ENCODE data around the gene OR2M3.
A peak's percentile ranks its signal among the peaks of the same experiment; 100 is the strongest.
"Not testable (repeated sequence)": the region's sequence is repeated elsewhere in the genome, so short reads cannot be mapped to it uniquely, and the experiment has no call there.

The OR2M3 gene, protein sequence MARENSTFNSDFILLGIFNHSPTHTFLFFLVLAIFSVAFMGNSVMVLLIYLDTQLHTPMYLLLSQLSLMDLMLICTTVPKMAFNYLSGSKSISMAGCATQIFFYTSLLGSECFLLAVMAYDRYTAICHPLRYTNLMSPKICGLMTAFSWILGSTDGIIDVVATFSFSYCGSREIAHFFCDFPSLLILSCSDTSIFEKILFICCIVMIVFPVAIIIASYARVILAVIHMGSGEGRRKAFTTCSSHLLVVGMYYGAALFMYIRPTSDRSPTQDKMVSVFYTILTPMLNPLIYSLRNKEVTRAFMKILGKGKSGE

GRCh38 chr1:248196965-248197364, at the start of gene OR2M3:
OR2M3 (plus strand) TSS chr1:248197265; CDS start chr1:248203068, 5,803 bp downstream.
- no peak for DNase-seq

DNA sequence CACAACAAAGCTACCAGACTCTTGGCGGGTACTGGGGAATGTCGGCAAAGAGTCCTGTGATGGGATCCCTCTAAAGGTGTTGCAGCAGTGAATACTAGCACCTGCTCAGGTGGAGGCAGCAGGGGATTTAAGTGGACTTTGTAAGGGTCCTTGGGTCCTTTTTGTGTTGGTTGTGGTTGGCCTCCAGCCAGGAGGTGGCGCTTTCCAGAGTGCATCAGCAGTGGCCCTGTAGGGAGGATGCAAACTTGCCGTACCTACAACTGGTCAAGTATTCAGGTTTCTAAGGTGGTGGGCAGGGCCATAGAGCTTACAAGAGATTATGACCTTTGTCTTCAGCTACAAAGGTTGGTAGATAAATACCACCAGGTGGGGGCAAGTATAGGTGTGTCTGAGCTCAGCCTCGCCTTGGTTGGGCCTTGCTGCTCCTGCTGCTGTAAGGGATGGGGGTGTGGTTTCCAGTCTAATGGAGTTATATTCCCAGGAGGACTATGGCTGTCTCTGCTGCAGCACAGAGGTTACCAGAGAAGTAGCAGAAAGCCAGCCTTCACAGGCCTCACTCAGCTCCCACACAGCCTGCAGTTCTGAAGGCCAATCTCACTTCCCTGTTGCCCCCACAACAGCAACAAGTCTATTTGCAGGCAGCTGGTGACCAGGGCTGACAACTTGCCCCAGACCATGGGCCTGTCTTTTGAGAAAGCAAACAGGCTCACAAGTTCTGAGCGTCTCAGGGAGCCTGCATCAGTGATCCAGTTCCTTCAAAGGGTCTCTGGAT, 44.8 kb upstream of the OR2M3 start:
- no peak for DNase-seq

DNA sequence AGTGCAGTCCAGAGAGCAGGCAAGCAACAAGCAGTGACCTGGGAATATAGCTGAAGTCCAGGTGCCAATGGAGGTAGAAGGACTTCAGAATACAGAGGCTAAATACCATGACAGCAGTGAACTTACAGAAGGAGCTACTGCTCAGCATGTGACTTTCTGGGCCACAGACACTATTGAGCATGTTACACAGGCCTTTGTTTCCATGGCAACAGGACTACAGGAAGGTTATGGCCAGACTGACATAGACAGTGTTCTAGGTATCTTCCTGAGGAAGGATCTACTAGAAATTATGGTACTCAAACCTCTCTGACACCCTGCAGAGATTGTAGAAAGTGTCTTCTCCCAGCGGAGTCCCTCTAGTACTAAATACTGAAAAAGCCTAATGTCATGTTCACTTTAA, 41.1 kb upstream of the OR2M3 start:
- DNase-seq: no peak

DNA sequence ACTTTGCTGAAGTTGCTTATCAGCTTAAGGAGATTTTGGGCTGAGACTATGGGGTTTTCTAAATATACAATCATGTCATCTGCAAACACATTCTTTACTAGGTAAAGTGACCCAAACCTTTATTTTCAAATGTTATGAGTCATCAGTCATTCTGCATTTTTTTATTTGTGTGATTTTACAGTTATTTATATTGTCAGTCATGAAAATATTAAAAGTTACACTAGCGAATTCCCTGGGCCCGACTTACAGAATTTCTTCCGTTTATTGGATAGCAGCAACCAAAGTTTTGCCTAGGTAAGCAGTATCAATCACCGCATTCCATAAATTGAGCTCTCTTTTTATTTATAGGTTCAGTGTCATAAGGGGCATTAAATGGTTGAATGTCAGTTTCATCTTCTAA, 38.3 kb upstream of the OR2M3 start:
- DNase-seq: no peak

DNA sequence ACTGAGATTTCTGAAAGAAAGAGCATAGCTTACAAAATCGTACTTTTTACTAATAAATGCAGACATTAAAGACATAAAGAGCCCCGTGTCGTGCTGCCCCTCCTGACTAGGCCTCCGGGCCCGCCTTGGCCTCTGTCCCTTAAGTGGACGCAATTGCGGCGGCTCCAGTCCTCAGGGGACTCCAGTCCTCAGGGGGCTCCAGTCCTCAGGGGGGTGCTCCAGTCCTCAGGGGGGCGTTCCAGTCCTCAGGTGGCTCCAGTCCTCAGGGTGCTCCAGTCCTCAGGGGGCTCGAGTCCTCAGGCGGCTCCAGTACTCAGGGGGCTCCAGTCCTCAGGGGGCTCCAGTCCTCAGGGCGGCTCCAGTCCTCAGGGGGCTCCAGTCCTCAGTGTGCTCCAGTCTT, 33.0 kb upstream of the OR2M3 start:
- DNase-seq: no peak

DNA sequence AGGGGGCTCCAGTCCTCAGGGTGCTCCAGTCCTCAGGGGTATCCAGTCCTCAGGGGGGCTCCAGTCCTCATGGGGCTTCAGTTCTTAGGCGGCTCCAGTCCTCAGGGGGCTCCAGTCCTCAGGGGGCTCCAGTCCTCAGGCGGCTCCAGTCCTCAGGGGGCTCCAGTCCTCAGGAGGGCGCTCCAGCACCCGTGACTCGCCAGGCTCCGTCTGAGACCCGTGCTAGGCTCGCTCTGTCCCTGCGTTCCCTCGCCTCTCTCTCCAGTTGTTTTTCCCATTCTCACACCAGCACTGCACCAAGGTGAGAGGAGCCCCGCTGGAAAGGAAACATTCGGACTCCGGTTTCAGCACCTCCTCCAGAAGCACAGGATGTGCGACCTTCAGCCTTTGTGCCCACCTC, 31.9 kb upstream of the OR2M3 start:
- DNase-seq: no peak

GRCh38 chr1:248174521-248174920, 22.5 kb upstream of the OR2M3 start, which contains the start of gene OR2M2:
OR2M2 (plus strand) TSS chr1:248174821; CDS start chr1:248179986, 5,165 bp downstream.
- DNase-seq: no peak

GRCh38 chr1:248183996-248184395, 13.1 kb upstream of the OR2M3 start:
- DNase-seq: no peak

GRCh38 chr1:248187363-248187762, 9.7 kb upstream of the OR2M3 start:
- no peak for DNase-seq

- DNase-seq: no peak
These were observed 8.0 kb upstream of the OR2M3 start for GRCh38 chr1:248189026-248189425.

DNA sequence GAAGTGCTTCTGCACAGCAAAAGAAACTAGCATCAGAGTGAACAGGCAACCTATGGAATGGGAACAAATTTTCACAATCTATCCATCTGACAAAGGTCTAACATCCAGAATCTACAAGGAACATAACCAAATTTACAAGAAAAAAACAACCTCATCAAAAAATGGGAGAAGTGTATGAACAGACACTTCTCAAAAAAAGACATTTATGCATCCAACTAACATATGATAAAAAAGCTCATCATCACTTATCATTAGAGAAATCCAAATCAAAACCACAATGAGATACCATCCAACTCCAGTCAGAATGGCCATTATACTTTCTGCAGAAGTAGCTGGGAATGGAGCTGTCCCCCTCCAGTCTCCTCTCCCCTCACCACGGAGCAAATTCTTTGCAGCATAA, 2.9 kb upstream of the OR2M3 start:
- DNase-seq: no peak

GRCh38 chr1:248215880-248216279, 18.8 kb downstream of the OR2M3 start:
- no peak for DNase-seq

DNA sequence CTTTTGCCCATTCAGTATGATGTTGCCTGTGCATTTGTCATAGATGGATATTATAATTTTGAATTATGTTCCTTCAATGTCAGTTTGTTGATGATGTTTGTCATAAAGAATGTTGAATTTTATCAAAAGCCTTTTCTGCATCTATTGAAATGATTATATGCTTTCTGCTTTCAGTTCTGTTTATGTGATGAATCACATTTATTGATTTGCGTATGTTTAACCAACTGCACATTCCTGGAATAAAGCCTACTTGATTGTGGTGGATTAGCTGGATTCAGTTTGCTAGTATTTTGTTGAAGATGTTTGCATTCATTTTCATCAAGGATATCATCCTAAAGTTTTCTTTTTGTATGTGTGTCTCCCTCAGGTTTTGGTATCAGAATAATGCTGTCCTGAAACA, 28.5 kb downstream of the OR2M3 start:
- DNase-seq: no peak

DNA sequence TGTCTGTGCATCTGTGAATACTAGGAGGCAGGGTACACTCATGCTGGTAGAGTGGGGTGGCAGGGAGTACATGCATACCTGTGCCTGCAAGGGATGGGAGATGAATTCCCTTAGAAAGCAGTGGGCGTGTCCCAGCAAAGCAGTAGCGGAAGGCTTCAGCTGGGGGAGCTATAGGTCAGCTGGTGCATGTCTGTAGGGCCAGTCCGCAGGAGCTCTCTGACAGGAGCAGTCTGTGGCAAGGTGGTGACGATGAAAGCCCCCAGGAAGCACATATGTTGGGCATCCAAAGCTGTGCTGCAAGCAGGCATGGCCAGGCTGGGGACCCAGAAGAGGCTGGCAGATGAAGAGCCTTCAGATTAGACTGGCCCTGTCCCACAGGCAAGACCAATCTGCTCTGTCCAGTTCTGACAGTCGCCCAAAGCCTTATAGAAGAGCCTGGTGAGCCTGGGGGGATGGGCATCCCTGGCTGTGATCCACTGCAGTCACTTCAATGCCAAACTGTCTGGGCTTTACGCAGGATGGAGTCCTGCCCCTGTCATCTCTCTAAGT, 32.4 kb downstream of the OR2M3 start:
- no peak for DNase-seq

DNA sequence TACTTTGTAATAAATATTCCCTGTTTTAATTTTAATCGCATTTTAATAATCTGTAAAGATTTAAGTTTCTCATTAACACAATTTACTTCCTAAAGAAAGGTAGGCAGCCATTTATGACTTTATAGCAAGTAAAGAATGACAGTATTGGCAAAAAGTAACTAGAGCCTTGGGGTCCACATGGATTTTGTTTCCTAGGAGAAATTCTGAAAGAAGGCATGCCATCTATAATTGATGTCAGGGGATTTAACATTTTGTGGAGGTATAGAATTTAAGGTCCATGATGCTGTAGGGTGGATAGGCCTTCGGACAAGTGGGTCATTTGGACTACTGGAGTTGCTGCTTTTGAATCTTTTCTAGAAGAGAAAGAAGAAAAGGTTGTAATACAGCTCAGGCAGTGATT, 34.1 kb downstream of the OR2M3 start, which contains the start of gene OR2M4:
TSS of gene OR2M4 (plus strand) at position 301 of the 400 bp plus-strand sequence. CDS start 7,512 bp downstream, outside the sequence.
- no peak for DNase-seq

GRCh38 chr1:248239478-248239877, 42.4 kb downstream of the OR2M3 start:
- DNase-seq: no peak

DNA sequence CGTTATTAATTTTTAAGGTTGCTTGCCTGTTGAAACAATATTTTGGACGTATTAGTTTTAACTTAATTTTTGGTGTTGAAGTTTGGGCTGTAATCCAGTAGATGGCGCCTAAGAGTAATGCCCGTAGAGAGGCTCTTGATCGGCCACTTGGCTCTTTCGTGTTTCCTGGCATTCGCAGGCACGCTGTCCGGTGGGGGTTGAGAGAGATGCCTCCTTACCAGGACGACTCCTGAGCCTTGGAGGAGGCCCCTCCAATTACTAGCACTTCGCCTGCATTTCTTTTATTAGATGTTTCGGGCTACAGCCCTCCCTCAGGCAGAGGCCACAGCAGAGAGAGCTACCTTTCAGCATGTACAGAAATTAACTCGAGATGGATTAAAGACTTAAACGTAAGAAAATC, 46.1 kb downstream of the OR2M3 start:
- peak; percentile 40 for DNase-seq

- DNase-seq: not testable (repeated sequence)
These were observed 62.2 kb downstream of the OR2M3 start for GRCh38 chr1:248259309-248259708.
